ENCODE measurements around the gene TMEM247.

DNA sequence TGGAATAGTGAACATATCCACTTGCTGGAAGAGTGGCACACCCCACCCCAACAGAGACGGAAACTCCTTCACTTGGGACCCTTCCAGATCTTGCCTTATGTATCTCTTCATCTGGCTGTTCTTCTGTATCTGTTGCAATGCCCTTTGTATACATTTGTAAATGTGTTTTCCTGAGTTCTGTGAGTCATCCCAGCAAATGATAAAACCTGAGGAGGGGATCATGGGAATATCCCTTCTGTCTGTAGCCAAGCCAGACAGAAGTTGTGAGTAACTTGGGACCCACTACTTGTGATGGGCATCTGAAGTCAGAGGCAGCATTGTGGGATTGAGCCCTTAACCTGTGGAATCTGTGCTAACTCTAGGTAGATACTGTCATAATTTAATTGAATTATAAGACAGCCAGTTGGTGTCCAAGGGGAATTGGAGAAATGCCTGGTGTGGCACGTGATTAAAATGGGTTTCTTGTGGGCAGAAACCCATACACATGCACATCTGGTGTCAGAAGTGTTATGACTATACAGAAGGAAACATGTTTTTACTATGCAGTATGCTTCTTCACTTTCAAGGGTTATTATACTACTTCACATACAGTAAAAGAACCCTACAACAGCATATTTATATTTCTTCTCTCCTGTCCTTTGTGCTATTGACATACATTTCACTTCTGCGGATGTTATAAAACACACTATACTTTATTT, 32.3 kb upstream of the TMEM247 start:
- TF ChIP-seq, protein P1, sequence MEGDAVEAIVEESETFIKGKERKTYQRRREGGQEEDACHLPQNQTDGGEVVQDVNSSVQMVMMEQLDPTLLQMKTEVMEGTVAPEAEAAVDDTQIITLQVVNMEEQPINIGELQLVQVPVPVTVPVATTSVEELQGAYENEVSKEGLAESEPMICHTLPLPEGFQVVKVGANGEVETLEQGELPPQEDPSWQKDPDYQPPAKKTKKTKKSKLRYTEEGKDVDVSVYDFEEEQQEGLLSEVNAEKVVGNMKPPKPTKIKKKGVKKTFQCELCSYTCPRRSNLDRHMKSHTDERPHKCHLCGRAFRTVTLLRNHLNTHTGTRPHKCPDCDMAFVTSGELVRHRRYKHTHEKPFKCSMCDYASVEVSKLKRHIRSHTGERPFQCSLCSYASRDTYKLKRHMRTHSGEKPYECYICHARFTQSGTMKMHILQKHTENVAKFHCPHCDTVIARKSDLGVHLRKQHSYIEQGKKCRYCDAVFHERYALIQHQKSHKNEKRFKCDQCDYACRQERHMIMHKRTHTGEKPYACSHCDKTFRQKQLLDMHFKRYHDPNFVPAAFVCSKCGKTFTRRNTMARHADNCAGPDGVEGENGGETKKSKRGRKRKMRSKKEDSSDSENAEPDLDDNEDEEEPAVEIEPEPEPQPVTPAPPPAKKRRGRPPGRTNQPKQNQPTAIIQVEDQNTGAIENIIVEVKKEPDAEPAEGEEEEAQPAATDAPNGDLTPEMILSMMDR (conservative IDR thresholded peaks at IDR 0.05; ENCODE audit: low read depth, low read length) = no peak
- TF ChIP-seq EZH2 (IDR thresholded peaks at IDR 0.05; ENCODE audit: borderline replicate concordance, low read depth, low read length, poor library complexity, severe bottlenecking) = no peak

Measured in A673 (cell line).